HG02763 (cell line): Measurements from ENCODE around the gene RXFP3.
"Not testable (repeated sequence)": the region's sequence is repeated elsewhere in the genome, so short reads cannot be mapped to it uniquely, and the experiment has no call there.

Experiments used
- ATAC-seq: cut with Tn5 transposase; IDR thresholded peaks from one replicate; pipeline ENCODE4 v1.9.1; 2021; ENCODE audit warnings: mild to moderate bottlenecking, moderate library complexity; ENCODE audit not compliant: unreplicated experiment

The RXFP3 gene, protein sequence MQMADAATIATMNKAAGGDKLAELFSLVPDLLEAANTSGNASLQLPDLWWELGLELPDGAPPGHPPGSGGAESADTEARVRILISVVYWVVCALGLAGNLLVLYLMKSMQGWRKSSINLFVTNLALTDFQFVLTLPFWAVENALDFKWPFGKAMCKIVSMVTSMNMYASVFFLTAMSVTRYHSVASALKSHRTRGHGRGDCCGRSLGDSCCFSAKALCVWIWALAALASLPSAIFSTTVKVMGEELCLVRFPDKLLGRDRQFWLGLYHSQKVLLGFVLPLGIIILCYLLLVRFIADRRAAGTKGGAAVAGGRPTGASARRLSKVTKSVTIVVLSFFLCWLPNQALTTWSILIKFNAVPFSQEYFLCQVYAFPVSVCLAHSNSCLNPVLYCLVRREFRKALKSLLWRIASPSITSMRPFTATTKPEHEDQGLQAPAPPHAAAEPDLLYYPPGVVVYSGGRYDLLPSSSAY

DNA sequence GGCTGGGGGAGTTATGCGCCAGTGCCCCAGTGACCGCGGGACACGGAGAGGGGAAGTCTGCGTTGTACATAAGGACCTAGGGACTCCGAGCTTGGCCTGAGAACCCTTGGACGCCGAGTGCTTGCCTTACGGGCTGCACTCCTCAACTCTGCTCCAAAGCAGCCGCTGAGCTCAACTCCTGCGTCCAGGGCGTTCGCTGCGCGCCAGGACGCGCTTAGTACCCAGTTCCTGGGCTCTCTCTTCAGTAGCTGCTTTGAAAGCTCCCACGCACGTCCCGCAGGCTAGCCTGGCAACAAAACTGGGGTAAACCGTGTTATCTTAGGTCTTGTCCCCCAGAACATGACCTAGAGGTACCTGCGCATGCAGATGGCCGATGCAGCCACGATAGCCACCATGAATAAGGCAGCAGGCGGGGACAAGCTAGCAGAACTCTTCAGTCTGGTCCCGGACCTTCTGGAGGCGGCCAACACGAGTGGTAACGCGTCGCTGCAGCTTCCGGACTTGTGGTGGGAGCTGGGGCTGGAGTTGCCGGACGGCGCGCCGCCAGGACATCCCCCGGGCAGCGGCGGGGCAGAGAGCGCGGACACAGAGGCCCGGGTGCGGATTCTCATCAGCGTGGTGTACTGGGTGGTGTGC lies at the start of gene RXFP3:
Gene RXFP3, plus strand, starts transcription at position 6 of the 636 bp plus-strand sequence. Its CDS starts 355 bp downstream, at position 361.
- no peak for ATAC-seq

DNA sequence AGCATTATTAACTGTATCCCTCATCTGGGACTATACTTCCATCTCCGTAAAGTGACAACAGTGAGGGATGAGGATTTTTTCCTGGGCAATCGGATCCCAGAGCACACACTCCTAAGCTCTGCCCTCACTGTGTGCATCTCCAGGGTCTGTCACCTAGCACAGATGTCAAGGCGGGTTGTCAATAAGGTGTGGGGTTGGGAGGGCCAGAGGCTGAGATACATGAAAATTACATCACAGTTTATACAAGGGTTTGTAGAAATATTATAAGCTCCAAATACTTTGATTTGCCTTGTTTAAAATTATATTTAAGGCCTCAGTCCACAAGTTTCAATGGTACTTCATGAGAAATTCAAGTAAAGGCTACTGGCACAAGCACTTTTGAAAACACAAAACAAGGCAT lies 48.9 kb upstream of the RXFP3 start:
- no peak for ATAC-seq

DNA sequence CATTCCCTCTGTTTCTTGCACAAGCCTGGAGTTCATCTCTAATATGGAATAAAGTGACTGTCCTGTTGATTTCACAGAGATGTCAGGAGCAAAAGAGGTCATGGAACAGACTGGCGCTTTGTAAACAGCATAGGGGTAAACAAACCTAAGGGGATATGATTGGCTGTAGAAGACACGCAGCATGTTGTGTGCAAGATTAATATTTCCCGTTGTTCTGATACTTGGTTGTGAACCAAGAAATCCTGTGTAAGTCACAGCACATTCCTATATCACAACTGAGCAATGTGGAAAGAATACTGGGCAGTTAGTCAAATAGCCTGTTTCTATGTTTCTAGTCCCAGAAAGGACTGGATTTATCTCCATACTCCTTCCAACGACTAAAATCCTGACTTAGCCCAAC lies 47.6 kb upstream of the RXFP3 start:
- no peak for ATAC-seq

DNA sequence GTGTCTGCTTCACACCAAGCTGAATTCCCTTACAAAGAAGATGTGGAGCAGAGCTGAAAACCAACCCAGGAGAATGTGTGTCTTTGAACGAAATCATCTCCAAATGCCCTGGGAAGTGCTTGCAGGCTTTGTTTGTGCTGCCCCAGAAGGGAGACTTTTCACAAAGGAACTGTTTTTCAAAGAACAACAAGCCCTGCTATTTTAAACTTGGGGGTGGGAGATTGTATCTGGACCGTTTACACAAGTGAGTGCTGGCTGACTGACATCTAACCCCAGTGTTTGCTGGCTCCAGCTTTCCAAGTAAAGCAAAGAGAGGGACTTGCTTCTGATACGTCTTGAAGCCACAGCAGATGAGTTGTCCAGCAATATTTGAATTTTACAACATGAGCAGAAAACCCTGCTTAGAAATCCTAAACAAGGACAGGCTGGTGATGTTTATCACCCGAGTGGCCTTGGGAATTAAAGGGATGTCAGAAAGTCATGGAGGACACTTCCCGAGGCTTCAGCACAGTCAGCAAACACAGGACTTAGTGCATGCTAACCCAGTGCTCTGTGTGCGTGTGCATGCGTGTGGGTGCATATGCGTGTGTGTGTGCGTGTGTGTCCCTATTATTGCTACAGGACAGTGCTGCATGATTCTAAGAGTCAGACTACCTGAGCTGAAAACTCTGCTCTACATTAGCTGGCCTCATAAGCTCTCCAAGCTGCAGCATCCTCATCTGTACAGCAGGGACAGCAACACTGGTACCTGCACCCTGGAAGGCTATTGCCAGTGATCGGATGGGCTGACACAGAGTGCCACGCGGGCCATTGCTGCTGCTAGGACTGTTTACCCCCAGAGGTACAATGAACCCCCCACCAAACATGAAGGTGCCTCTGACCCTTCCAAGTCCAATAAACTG lies 45.8 kb upstream of the RXFP3 start:
- ATAC-seq = no peak

DNA sequence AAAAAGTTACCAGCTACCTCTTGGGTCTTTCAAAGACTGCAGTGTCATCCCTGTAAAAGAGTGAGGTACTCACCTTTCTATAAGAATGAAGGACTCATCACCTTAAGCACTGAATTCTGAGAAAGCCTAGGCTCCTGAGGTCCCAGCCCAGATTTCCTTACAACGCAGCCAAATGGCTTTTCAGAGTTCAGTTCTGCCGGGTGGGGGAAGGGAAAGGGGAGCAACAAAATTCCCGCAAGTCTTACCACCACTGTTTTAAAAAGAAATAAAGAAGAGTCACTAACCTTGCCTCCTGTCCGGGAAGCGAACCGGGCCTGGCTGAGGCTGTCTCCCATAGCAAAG lies 44.8 kb upstream of the RXFP3 start:
- no peak for ATAC-seq

DNA sequence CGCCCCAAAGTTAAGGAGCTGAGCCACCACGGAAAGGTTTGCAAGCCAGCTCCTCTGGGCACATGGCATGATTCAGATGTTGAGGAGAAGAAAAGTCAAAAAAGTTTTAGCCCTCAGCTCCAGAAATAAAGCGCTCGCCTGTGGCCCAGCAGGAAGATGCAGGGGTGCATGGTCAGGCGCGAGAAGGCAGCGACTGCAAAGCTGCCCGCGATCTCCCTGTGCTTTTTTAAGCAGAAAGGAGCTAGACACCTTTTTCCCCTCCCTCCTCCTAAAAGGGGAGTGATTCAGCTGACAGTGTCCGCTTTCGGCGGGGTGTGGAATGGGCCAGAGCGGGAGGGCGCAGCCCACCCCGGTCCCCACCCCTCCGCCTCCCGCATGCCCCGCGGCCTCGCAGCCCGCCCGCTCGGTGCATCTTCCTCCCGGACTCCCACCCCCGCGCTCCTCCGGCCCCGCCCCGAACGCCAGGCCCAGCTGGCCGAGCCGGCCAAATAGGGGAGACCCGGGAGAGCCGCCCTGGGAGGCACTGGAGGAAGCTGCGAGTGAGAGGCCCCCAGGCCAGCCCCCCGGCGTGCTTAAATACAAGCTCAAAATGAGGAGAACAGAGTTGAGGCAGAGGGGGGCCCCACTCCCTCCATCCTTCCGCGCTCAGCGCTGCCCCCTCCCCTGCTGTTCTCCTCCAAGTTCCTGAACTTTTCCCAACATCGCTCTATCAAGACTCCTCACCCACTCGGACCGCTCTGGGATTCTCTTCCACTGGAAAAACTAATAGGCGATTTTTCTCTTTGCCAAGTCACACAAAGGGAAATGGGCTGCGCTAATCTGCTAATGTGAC lies 44.2 kb upstream of the RXFP3 start, which contains the start of gene ADAMTS12:
Gene ADAMTS12, minus strand, starts transcription at position 203 of the 832 bp plus-strand sequence. Its CDS starts 134 bp downstream, at position 69.
- ATAC-seq = no peak

DNA sequence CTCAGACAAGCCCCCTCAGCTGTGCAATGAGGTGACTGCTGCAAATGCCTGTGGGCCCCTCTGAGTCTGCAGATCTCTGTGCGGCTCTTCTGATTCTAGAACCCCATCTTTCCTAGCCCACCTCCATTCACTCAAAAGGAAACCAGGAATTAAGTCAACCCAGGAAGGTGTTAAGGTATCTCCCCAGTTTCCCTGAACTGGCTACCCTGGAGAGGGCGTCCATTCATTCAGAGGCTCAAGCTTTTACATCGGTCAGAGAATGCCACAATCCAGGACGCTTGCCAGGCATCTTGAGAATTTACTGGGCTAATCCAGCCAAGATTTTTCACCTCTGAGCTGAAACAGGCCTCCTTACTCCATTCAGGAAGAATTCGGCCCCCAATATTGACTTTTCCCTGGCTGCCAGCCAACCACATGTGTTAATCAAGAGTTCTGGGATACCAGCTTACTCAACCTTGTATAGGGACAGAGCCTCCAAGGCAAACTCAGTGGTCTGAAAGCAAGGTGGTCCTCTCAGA lies 43.5 kb upstream of the RXFP3 start:
- no peak for ATAC-seq

DNA sequence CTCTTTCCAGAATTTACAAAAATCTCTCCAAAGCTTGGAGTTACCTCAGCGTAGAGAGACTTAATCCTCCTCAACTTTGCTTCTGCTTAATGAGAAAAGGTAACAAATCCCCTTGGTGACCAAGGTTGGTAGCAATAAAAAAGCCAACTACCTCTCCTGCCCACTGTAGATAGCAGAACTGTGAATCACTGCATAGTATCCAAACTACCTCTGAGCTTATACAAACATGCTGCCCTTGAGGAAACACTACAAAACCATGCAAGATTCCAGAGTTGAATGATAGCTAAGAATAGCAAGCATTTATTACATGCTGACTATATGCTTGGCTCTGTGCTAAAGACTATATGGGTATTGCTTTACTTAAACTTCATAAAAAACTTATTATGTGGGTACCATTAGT lies 41.6 kb upstream of the RXFP3 start:
- no peak for ATAC-seq

DNA sequence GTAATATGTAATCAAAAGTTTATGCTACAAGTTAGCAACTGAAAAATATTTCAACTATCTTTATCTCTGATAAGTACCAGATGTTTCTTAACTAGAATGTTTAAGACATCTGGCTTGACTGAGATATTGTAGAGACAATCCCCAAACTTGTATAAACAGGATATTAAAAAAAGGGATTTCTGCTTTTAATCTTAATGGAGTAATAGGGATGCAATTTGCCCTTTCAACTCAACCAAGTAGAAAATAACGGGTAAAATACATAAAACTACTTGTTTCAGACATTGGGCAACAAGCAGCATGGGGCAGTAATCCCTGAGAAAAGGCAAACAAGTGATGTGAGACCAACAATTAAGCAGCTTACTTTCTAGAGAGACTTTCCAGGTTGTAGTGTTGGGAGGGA lies 35.0 kb upstream of the RXFP3 start:
- no peak for ATAC-seq

DNA sequence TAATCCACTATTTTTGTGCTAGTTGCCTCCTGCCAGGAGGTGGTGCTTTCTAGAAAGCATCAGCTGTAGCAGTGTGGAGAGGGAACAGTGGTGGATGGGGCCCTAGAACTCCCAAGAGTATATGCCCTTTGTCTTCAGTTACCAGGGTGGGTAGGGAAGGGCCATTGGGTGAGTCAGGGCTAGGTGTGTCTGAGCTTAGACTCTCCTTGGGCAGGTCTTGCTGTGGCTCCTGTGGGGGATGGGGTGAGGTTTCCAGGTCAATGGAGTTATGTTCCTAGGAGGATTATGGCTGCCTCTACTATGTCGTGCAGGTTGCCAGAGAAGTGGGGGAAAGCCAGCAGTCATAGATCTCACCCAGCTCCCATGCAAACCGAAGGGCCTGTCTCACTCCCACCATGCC lies 33.1 kb upstream of the RXFP3 start:
- ATAC-seq = no peak

DNA sequence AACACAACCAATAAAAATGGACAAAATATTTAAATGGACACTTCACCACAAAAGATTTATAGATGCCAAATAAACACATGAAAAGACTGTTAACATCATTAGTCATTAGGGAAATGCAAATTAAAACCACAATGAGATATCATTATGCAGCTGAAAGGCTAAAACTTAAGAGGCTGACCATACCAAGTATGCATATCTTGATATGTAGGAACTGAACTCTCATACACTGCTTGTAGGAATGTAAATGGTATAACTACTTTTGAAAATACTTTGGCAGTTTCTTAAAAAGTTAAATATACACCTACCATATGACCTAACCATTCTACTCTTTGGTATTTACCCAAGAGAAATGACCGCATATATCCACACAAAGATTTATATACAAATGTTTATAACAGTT lies 30.8 kb upstream of the RXFP3 start:
- no peak for ATAC-seq

DNA sequence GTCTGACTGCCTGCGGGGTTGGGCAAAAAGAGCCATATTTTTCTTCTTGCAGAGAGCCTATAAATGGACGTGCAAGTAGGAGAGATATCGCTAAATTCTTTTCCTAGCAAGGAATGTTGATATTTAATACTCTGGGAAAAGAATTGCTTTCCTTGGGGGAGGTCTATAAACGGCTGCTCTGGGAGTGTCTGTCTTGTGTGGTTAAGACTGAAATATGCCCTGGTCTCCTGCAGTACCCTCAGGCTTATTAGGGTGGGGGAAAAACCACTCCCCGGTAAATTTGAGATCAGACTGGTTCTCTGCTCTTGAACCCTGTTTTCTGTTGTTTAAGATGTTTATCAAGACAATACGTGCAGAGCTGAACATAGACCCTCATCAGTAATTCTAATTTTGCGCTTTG lies 29.9 kb upstream of the RXFP3 start:
- ATAC-seq = not testable (repeated sequence)

DNA sequence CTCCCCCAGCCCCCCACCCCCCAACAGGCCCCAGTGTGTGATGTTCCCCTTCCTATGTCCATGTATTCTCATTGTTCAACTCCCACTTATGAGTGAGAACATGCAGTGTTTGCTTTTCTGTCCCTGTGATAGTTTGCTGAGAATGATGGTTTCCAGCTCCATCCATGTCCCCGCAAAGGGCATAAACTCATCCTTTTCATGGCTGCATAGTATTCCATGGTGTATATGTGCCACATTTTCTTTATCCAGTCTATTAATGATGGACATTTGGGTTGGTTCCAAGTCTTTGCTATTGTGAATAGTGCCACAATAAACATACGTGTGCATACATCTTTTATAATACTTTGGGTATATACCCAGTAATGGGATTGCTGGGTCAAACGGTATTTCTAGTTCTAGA lies 21.3 kb upstream of the RXFP3 start:
- ATAC-seq = not testable (repeated sequence)

DNA sequence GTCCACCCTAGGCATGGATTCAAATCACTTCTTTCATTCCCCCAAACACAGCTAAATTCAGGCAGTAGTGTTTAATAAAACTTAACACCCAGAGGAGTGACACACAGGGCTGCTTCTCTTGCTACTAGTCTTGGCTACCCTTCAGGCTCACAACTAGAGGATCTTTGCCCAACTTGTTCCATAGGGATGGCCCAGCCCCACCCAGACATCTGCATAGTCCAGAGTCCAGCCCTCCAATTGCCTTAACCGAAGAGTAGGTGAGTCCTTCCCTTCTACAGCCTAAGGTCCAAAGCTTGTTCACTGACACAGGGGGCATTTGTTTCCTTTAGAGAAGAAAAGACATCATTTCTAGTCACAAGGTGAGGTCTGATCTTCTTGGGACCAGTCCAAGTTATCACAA lies 15.2 kb upstream of the RXFP3 start:
- ATAC-seq = no peak

DNA sequence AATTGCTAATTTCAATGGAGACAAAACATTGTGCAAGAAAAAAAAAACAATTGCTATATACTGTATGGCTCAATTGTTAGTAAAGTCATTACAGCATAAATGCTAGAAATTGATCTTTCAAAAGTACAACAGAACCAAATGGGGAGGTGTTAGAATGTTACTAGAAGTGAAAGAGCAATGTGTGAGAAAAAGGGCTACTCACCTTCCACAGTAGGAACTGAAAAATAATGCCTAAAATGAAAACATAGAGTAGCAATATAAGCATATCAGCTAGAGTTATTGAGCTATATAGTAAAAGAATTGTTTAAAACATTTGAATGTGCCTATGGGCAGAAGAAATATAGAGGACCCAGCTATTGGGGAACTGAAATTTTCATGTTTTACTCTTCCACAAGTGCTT lies 10.9 kb upstream of the RXFP3 start:
- ATAC-seq = no peak

DNA sequence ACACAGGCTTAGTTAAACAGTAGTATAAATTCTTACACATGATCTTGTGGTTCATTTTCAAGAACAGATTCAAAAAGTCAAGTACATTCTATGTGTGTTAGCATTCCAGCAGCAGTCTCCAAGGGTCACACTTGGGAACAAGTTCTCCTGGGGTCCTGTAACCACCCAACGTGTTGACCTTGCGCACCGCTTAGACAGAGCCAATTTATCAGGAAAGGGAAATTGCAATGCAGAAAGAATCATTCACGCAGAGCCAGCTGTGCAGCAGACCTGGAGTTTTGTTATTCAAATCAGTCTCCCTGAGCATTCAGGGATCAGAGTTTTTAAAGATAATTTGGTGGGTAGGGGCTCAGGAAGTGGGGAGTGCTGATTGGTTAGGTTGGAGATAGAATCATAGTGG lies 8.5 kb upstream of the RXFP3 start:
- ATAC-seq = no peak

DNA sequence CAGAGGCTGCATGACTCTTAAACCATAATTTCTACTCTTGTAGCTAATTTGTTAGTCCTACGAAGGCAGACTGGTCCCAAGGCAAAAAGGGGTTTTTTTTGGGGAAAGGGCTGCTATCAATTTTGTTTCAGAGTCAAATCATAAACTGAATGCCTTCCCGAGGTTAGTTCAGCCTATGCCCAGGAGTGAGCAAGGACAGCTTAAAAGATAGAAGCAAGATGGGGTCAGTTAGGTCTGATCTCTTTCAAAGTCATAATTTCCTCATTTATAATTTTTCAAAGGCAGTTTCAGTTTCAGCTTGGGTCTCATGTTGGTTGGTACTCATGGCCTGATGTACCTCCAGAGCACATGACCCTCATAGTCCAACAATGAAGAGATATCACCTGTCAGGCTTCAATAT lies 7.9 kb upstream of the RXFP3 start:
- ATAC-seq = no peak

DNA sequence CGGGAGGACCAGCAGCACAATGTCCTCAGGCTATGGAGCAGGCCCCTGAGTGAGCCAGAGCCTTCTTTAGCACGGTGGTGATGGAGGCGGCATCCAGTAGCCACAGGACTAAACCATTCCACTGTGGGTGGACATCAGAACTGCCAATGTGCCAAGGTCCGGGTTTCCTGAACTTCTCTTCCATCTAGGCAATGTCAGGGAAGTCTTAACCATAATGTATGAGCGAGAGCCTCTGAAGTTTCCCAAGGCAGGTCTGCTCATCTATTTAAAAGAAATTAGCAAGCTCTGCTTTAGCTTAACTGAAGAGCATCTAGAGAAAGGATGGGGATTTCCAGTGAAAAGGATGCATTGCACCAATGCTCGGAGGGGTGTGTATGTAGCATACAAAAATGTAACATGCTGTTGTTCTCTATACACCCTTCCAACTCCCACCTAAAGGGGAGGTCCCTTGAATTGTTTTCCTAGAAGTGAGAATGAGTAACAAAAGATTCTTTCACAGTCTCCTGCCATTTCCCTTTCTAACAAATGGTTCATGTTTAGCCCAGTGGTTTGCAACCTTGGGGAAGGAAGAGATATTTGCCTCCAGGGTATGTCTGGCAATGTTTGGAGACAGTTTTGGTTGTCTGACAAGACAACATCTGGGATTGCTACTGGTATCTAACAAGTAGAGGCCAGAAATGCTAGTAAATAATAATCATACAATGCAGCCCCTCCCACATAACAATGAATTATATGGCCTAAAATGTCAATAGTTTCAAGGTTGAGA lies 6.1 kb upstream of the RXFP3 start:
- no peak for ATAC-seq

DNA sequence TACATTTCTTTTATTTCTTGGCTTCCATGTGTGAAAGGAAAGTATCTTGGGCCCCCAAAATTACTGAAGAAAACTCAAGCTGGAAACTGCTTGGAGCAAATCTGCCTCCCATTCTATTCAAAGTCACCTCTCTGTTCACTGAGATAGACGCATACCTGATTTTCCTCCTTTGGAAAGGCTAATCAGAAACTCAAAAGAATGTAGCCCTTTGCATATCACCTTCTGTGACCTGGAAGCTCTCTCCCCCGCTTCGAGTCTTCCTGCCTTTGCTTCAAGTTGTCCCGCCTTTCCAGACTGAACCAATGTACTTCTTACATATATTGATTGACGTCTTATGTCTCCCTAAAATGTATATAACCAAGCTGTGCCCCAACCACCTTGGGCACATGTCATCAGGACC lies 5.0 kb upstream of the RXFP3 start:
- ATAC-seq = no peak
